HG02678 (cell line): ENCODE data around the gene AHRR.
"Not testable (repeated sequence)": the region's sequence is repeated elsewhere in the genome, so short reads cannot be mapped to it uniquely, and the experiment has no call there.

Source experiments
- ATAC-seq: cut with Tn5 transposase; IDR thresholded peaks from one replicate; pipeline ENCODE4 v1.9.1; 2021; ENCODE audit warnings: mild to moderate bottlenecking, moderate library complexity; ENCODE audit not compliant: unreplicated experiment

Gene AHRR

GRCh38 chr5:407051-407450 is 85.5 kb downstream of the AHRR start:
- ATAC-seq, result no peak

- no peak for ATAC-seq
These were observed 86.3 kb downstream of the AHRR start for GRCh38 chr5:407801-408268.

- no peak for ATAC-seq
These were observed 89.5 kb downstream of the AHRR start for GRCh38 chr5:410911-411517.

- ATAC-seq, result no peak
These were observed 90.2 kb downstream of the AHRR start for GRCh38 chr5:411728-412127.

GRCh38 chr5:414991-415927 is 93.7 kb downstream of the AHRR start:
- not testable (repeated sequence) for ATAC-seq

- ATAC-seq, result no peak
These were observed 94.6 kb downstream of the AHRR start for GRCh38 chr5:415928-416635.

GRCh38 chr5:416636-416960 is 95.1 kb downstream of the AHRR start:
- ATAC-seq, result no peak

- no peak for ATAC-seq
These were observed 96.0 kb downstream of the AHRR start for GRCh38 chr5:417301-418161.

GRCh38 chr5:418162-419121 is 96.9 kb downstream of the AHRR start:
- ATAC-seq, result no peak

- no peak for ATAC-seq
These were observed 98.5 kb downstream of the AHRR start for GRCh38 chr5:419970-420369.

- no peak for ATAC-seq
These were observed 99.2 kb downstream of the AHRR start for GRCh38 chr5:420632-421286.

GRCh38 chr5:421287-421880 is 99.9 kb downstream of the AHRR start:
- no peak for ATAC-seq

GRCh38 chr5:421901-422300 is 100.4 kb downstream of the AHRR start:
- no peak for ATAC-seq

GRCh38 chr5:422323-423232 is 101.1 kb downstream of the AHRR start:
- ATAC-seq, result no peak

GRCh38 chr5:423233-423565 is 101.7 kb downstream of the AHRR start:
- ATAC-seq, result no peak

GRCh38 chr5:423626-424261 is 102.2 kb downstream of the AHRR start:
- no peak for ATAC-seq
